ENCODE results near the gene EDN2.

The EDN2 gene

GRCh38 chr1:41434748-41435449, 49.6 kb downstream of the EDN2 start:
- TF ChIP-seq FOXP2 (optimal IDR thresholded peaks at IDR 0.05; ENCODE audit: borderline replicate concordance, extremely low read depth, extremely low read length, insufficient read depth) = no peak
- no peak for TF ChIP-seq REST (IDR thresholded peaks at IDR 0.05; ENCODE audit: insufficient read depth in 1 of 2, low read depth in 2 of 2, low read length in 2 of 2)
- no peak for TF ChIP-seq POLR2AphosphoS5 (IDR thresholded peaks at IDR 0.05; ENCODE audit: low read depth, low read length)
- no peak for TF ChIP-seq SIN3A (IDR thresholded peaks at IDR 0.05; ENCODE audit: borderline replicate concordance, insufficient read depth, low read length)
- TF ChIP-seq TAF1 (IDR thresholded peaks at IDR 0.05; ENCODE audit: borderline replicate concordance, insufficient read depth, low read length) = no peak

- TF ChIP-seq SIN3A (IDR thresholded peaks at IDR 0.05; ENCODE audit: borderline replicate concordance, insufficient read depth, low read length) (no peak), TAF1 (IDR thresholded peaks at IDR 0.05; ENCODE audit: borderline replicate concordance, insufficient read depth, low read length) (no peak), POLR2AphosphoS5 (IDR thresholded peaks at IDR 0.05; ENCODE audit: low read depth, low read length) (no peak)
These were observed 50.2 kb downstream of the EDN2 start for GRCh38 chr1:41434306-41434705.

GRCh38 chr1:41433501-41433900, 51.0 kb downstream of the EDN2 start:
- TF ChIP-seq REST (IDR thresholded peaks at IDR 0.05; ENCODE audit: insufficient read depth in 1 of 2, low read depth in 2 of 2, low read length in 2 of 2) (no peak), FOXP2 (optimal IDR thresholded peaks at IDR 0.05; ENCODE audit: borderline replicate concordance, extremely low read depth, extremely low read length, insufficient read depth) (no peak), POLR2AphosphoS5 (IDR thresholded peaks at IDR 0.05; ENCODE audit: low read depth, low read length) (no peak), SIN3A (IDR thresholded peaks at IDR 0.05; ENCODE audit: borderline replicate concordance, insufficient read depth, low read length) (no peak), TAF1 (IDR thresholded peaks at IDR 0.05; ENCODE audit: borderline replicate concordance, insufficient read depth, low read length) (no peak)

- TF ChIP-seq SIN3A (IDR thresholded peaks at IDR 0.05; ENCODE audit: borderline replicate concordance, insufficient read depth, low read length) (no peak), POLR2AphosphoS5 (IDR thresholded peaks at IDR 0.05; ENCODE audit: low read depth, low read length) (no peak), FOXP2 (optimal IDR thresholded peaks at IDR 0.05; ENCODE audit: borderline replicate concordance, extremely low read depth, extremely low read length, insufficient read depth) (peak; percentile 81), TAF1 (IDR thresholded peaks at IDR 0.05; ENCODE audit: borderline replicate concordance, insufficient read depth, low read length) (no peak)
These were observed 51.8 kb downstream of the EDN2 start for GRCh38 chr1:41432481-41433280.

DNA sequence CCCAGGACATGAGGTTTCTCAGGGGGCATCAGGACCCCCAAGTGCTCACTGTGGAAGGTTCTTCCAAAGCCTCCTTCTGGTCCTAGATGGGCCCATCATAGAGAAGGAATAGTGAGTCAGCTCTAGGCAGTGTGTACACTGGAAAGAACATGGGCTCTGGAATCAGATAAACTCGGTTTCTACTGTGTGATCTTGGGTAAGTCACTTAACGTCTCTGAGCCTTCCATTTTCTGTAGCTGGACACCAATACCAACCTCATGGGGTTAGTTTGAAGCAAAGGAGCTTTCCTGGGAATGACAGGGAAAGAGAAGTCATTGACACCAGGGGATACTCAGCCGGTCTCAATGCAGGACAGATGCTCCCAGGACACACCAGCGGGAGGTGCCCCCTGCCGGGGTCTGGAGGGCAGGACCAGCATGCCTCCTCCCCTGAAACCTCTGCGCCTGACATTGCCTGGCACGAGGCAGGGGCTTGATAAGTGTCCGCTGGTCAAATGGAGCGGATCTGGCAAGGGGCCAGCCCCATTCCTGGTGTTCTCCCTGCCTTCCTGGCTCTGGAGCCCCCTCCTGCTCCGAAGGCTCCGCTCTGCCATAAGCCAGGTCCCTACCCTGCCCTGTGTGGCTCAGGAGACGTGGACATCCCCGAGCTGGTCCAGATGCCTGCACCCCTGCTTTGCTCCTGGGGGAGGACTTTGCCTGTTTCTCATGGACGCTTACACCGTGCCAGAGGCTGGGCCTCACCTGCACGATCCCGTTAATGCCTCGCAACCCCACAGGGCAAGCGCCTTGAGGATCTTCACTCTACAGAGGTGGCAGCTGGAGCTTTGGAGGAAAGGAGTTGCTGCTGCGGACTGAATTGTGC, 52.8 kb downstream of the EDN2 start:
- TF ChIP-seq POLR2AphosphoS5 (IDR thresholded peaks at IDR 0.05; ENCODE audit: low read depth, low read length) = no peak
- no peak for TF ChIP-seq REST (IDR thresholded peaks at IDR 0.05; ENCODE audit: insufficient read depth in 1 of 2, low read depth in 2 of 2, low read length in 2 of 2)
- no peak for TF ChIP-seq SIN3A (IDR thresholded peaks at IDR 0.05; ENCODE audit: borderline replicate concordance, insufficient read depth, low read length)
- TF ChIP-seq FOXP2 (optimal IDR thresholded peaks at IDR 0.05; ENCODE audit: borderline replicate concordance, extremely low read depth, extremely low read length, insufficient read depth) = no peak
- TF ChIP-seq TAF1 (IDR thresholded peaks at IDR 0.05; ENCODE audit: borderline replicate concordance, insufficient read depth, low read length) = no peak

Data from PFSK-1 (cell line).